Loucy (cell line): ENCODE results near the gene UNC5B.

Experiments used
- H2AFZ ChIP-seq: fragments of 200-600 bp; sonication (generic); 2 replicates; pipeline ENCODE4 v1.6.0; 2016; ENCODE audit warnings: antibody characterized with exemption, mild to moderate bottlenecking, low read length, moderate library complexity
- H3F3A ChIP-seq: fragments of 200-600 bp; 2 replicates; pipeline ENCODE4 v1.6.0; 2016; ENCODE audit warnings: antibody characterized with exemption, low read depth, mild to moderate bottlenecking
- H3K27me3 ChIP-seq: fragments of 200-600 bp; sonication (generic); 2 replicates; pipeline ENCODE4 v1.6.1; 2014; ENCODE audit warnings: low read length, mild to moderate bottlenecking; ENCODE audit not compliant: insufficient read depth, poor library complexity, severe bottlenecking
- H3K36me3 ChIP-seq: fragments of 200-600 bp; sonication (generic); 2 replicates; pipeline ENCODE4 v1.6.1; 2016; ENCODE audit warnings: low read length; ENCODE audit not compliant: insufficient read depth
- H3K4me1 ChIP-seq: fragments of 200-600 bp; sonication (generic); 2 replicates; pipeline ENCODE4 v1.5.1; 2014; ENCODE audit warnings: low read length, mild to moderate bottlenecking; ENCODE audit not compliant: insufficient read depth, poor library complexity, severe bottlenecking
- H3K4me2 ChIP-seq: fragments of 200-600 bp; sonication (generic); 2 replicates; pipeline ENCODE4 v1.6.0; 2014; ENCODE audit warnings: antibody characterized with exemption, low read length, low read depth, mild to moderate bottlenecking; ENCODE audit not compliant: poor library complexity, severe bottlenecking
- H3K4me3 ChIP-seq: fragments of 200-600 bp; sonication (generic); 2 replicates; pipeline ENCODE4 v1.5.1; 2014; ENCODE audit warnings: low read length, mild to moderate bottlenecking, mixed read lengths; ENCODE audit not compliant: poor library complexity, severe bottlenecking
- H3K79me2 ChIP-seq: fragments of 200-600 bp; sonication (generic); 2 replicates; pipeline ENCODE4 v1.6.1; 2014; ENCODE audit warnings: low read length; ENCODE audit not compliant: insufficient read depth
- H3K9ac ChIP-seq: fragments of 200-600 bp; sonication (generic); 2 replicates; pipeline ENCODE4 v1.6.0; 2014; ENCODE audit warnings: mild to moderate bottlenecking, low read depth, low read length, moderate library complexity; ENCODE audit not compliant: poor library complexity, severe bottlenecking
- H3K9me2 ChIP-seq: fragments of 200-600 bp; sonication (generic); replicated peaks from 2 replicates; pipeline ENCODE4 v1.6.1; 2016; ENCODE audit warnings: low read depth, low read length, mixed read lengths
- H3K9me3 ChIP-seq: fragments of 200-600 bp; sonication (generic); 2 replicates; pipeline ENCODE4 v1.6.1; 2014; ENCODE audit warnings: mild to moderate bottlenecking, antibody characterized with exemption, low read length, low read depth; ENCODE audit not compliant: insufficient read depth
- H4K20me1 ChIP-seq: fragments of 200-600 bp; sonication (generic); 2 replicates; pipeline ENCODE4 v1.6.0; 2014; ENCODE audit warnings: antibody characterized with exemption, low read length, mild to moderate bottlenecking; ENCODE audit not compliant: insufficient read depth, poor library complexity, severe bottlenecking
- EZH2phosphoT487 ChIP-seq: fragments of 200-600 bp; IDR thresholded peaks from 2 replicates; pipeline ENCODE4 v1.6.1; 2018; ENCODE audit warnings: antibody characterized with exemption, mild to moderate bottlenecking, moderate library complexity, borderline replicate concordance
- TF ChIP-seq, protein P1 (sequence below): fragments of 200-600 bp; sonication (generic); conservative IDR thresholded peaks from 2 replicates; pipeline ENCODE4 v1.5.1; 2014; ENCODE audit warnings: mild to moderate bottlenecking, antibody characterized with exemption, low read length

Gene UNC5B

DNA sequence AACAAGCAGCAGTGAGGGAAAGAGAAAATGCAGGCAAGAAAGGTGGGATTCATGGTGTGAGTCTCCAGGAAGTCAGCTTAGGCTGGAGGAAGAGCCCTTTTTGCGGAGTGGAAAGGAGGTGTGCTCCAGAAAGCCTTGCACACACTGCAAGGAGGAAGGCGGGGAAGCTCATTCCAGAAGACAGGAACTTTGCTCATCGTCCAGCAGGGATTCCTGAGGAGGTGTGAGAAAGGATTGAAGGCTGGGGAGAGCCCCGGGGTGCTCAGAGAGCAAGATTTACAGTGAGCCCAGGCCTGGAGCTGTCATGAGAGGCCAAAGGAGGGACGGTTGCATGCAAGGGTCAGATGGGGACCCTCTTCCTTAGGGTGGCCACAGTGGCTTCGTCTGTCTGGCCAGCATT, 124.3 kb downstream of the UNC5B start:
- Histone ChIP-seq H3K4me3 (no peak overlapping the region), H3K4me1 (peaks cover 3% of the 10 kb centered on the region), H4K20me1 (no peaks in the 10 kb centered on the region), H3K9me3 (no peaks in the 10 kb centered on the region), H3K27me3 (no peaks in the 10 kb centered on the region), H3K79me2 (no peaks in the 10 kb centered on the region; the same call in 1 of the 2 replicates), H2AFZ (no peak overlapping the region), H3F3A (no peaks in the 10 kb centered on the region), H3K36me3 (peaks cover 20% of the 10 kb centered on the region; the same call in 1 of the 2 replicates), H3K9me2 (no peaks in the 10 kb centered on the region), H3K9ac (no peak overlapping the region), H3K4me2 (no peak overlapping the region)
- TF ChIP-seq EZH2phosphoT487: no peak
- TF ChIP-seq, protein P1, sequence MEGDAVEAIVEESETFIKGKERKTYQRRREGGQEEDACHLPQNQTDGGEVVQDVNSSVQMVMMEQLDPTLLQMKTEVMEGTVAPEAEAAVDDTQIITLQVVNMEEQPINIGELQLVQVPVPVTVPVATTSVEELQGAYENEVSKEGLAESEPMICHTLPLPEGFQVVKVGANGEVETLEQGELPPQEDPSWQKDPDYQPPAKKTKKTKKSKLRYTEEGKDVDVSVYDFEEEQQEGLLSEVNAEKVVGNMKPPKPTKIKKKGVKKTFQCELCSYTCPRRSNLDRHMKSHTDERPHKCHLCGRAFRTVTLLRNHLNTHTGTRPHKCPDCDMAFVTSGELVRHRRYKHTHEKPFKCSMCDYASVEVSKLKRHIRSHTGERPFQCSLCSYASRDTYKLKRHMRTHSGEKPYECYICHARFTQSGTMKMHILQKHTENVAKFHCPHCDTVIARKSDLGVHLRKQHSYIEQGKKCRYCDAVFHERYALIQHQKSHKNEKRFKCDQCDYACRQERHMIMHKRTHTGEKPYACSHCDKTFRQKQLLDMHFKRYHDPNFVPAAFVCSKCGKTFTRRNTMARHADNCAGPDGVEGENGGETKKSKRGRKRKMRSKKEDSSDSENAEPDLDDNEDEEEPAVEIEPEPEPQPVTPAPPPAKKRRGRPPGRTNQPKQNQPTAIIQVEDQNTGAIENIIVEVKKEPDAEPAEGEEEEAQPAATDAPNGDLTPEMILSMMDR: no peak

DNA sequence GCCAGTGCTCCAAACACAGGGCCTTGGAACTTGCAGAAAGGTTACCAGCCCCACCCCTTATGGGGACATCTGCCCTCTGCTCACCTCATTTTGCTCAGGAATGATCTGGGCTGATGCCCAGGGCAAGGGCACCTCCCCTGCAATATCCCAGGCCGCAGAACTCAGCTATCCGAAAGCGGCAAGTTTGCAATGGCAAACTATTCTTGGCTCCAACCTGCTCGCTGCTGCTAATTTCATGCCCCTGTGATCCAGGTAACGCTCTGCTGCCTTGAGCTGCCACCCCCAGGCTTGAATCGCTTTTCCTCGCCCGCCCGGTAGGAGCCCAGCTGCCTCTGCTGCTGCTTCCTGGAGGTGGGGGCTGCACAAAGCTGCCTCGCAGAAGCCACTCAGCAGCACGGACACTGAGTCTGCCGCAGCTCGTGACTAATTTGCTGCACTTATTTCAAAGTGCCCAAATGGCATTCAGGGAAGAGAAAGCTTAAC, 124.9 kb downstream of the UNC5B start:
- Histone ChIP-seq H3K9ac (no peak overlapping the region), H3K36me3 (peaks cover 20% of the 10 kb centered on the region; the same call in 1 of the 2 replicates), H3K4me1 (peaks cover 3% of the 10 kb centered on the region), H3K27me3 (no peaks in the 10 kb centered on the region), H3F3A (no peaks in the 10 kb centered on the region), H4K20me1 (no peaks in the 10 kb centered on the region), H3K4me2 (no peak overlapping the region), H3K79me2 (no peaks in the 10 kb centered on the region; the same call in 1 of the 2 replicates), H2AFZ (no peak overlapping the region), H3K9me2 (no peaks in the 10 kb centered on the region), H3K9me3 (no peaks in the 10 kb centered on the region), H3K4me3 (no peak overlapping the region)
- no peak for TF ChIP-seq EZH2phosphoT487
- TF ChIP-seq, protein P1: no peak

DNA sequence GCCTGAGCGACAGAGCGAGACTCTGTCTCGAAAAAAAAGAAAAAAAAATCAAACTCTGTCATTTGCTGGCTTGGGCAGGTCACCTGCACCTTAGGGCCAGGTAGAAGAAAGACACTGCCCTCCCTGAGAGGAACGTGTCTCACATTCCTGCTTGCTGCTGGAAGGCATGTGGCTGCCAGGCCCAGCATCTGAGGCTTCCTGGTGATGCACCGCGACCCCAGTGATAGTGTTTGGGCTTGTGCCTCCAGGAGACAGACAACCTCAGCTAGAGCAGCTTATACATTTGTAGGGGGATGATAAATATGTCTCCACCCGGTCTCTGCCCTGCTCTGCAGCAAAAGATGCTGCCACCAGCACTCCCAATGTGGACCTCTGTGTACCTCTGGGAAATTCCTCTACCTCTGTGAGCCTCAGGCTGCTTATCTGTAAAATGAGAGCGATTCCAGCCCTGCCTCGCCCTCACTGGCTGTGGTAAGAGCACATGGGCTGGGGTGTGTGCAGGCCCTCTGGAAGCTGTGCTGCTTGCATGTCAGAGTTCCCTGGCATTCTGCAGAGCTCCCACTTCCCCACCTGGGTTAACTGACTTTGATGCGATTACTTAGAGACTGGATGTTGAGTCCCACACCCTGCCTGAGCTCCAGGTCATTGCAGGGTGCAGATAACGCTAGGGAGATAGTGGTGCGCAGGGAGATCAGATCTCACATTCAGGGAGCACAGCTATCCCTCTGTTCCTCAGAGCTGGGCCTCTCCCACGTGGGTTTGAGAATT, 126.5 kb downstream of the UNC5B start:
- Histone ChIP-seq H2AFZ (no peak overlapping the region), H3K4me2 (no peak overlapping the region), H3K9me3 (no peaks in the 10 kb centered on the region), H3K4me1 (no peaks in the 10 kb centered on the region), H3K27me3 (no peaks in the 10 kb centered on the region), H3K79me2 (no peaks in the 10 kb centered on the region; the same call in 1 of the 2 replicates), H3F3A (no peaks in the 10 kb centered on the region), H4K20me1 (no peaks in the 10 kb centered on the region), H3K36me3 (peaks cover 17% of the 10 kb centered on the region; the same call in 1 of the 2 replicates), H3K4me3 (no peak overlapping the region), H3K9me2 (no peaks in the 10 kb centered on the region), H3K9ac (no peak overlapping the region)
- TF ChIP-seq, protein P1: no peak
- TF ChIP-seq EZH2phosphoT487: no peak
